Karpas-422 (cell line): Measurements from ENCODE around the gene HOXD10. TPM values are rescaled to one million over a fixed set of nuclear protein-coding genes. Genes with fewer than 3 reads are reported as not detected.

Source experiments
- DNase-seq: peaks from one replicate; pipeline ENCODE4 v3.0.0-alpha.2; 2015
- H2AFZ ChIP-seq: fragments of 200-600 bp; sonication (generic); 2 replicates; pipeline ENCODE4 v1.6.1; 2014; ENCODE audit warnings: antibody characterized with exemption, low read length, mixed read lengths
- H3K27ac ChIP-seq: fragments of 200-600 bp; sonication (generic); 2 replicates; pipeline ENCODE4 v1.5.1; 2014; ENCODE audit warnings: mild to moderate bottlenecking, low read length, moderate library complexity
- H3K27me3 ChIP-seq: fragments of 200-600 bp; sonication (generic); 2 replicates; pipeline ENCODE4 v1.6.1; 2014; ENCODE audit warnings: low read length, mixed read lengths
- H3K36me3 ChIP-seq: fragments of 200-600 bp; sonication (generic); 2 replicates; pipeline ENCODE4 v1.6.1; 2014; ENCODE audit warnings: low read length, mixed read lengths; ENCODE audit not compliant: insufficient read depth
- H3K4me1 ChIP-seq: fragments of 200-600 bp; sonication (generic); 2 replicates; pipeline ENCODE4 v1.6.1; 2014; ENCODE audit warnings: mild to moderate bottlenecking, low read length, mixed read lengths
- H3K4me2 ChIP-seq: fragments of 200-600 bp; sonication (generic); 2 replicates; pipeline ENCODE4 v1.6.1; 2014; ENCODE audit warnings: low read length, low read depth, mild to moderate bottlenecking; ENCODE audit not compliant: poor library complexity, severe bottlenecking
- H3K4me3 ChIP-seq: fragments of 200-600 bp; sonication (generic); 2 replicates; pipeline ENCODE4 v1.5.1; 2014; ENCODE audit warnings: mild to moderate bottlenecking, antibody characterized with exemption, low read length, mixed read lengths
- H3K79me2 ChIP-seq: fragments of 200-600 bp; sonication (generic); 2 replicates; pipeline ENCODE4 v1.6.1; 2014; ENCODE audit warnings: mild to moderate bottlenecking, low read length, mixed read lengths
- H3K9ac ChIP-seq: fragments of 200-600 bp; sonication (generic); 2 replicates; pipeline ENCODE4 v1.6.0; 2014; ENCODE audit warnings: low read length
- H3K9me2 ChIP-seq: fragments of 200-600 bp; sonication (generic), shearing (Covaris generic); replicated peaks from 2 replicates; pipeline ENCODE4 v1.6.0; 2014; ENCODE audit warnings: mild to moderate bottlenecking, low read length, moderate library complexity; ENCODE audit not compliant: insufficient read depth
- H3K9me3 ChIP-seq: fragments of 300-700, 200-600 bp; sonication (generic); 2 replicates; pipeline ENCODE4 v1.6.1; 2014; ENCODE audit warnings: low read length, mixed read lengths
- H4K20me1 ChIP-seq: fragments of 200-600 bp; sonication (generic); 2 replicates; pipeline ENCODE4 v1.6.1; 2014; ENCODE audit warnings: mild to moderate bottlenecking, antibody characterized with exemption, low read length, low read depth; ENCODE audit not compliant: insufficient read depth
- small RNA-seq: library from RNA; depleted of rRNA; stranded (forward); fragments of <200 nt; gene quantifications from one replicate; pipeline ENCODE3, GENCODE V24; 2014
- total RNA-seq: library from RNA; depleted of rRNA; stranded (reverse); fragments of >200 nt; shearing (Covaris generic); gene quantifications from 2 replicates; pipeline ENCODE4 v1.2.3, GENCODE V29; 2014; ENCODE audit warnings: low replicate concordance; rRNA removed

Gene HOXD10
- total RNA-seq, 1 experiment from 2014 or later, result not detected

- no peak overlapping the region for H3K4me3 ChIP-seq
These were observed 47.6 kb downstream of the HOXD10 start for GRCh38 chr2:176164201-176164600.

DNA sequence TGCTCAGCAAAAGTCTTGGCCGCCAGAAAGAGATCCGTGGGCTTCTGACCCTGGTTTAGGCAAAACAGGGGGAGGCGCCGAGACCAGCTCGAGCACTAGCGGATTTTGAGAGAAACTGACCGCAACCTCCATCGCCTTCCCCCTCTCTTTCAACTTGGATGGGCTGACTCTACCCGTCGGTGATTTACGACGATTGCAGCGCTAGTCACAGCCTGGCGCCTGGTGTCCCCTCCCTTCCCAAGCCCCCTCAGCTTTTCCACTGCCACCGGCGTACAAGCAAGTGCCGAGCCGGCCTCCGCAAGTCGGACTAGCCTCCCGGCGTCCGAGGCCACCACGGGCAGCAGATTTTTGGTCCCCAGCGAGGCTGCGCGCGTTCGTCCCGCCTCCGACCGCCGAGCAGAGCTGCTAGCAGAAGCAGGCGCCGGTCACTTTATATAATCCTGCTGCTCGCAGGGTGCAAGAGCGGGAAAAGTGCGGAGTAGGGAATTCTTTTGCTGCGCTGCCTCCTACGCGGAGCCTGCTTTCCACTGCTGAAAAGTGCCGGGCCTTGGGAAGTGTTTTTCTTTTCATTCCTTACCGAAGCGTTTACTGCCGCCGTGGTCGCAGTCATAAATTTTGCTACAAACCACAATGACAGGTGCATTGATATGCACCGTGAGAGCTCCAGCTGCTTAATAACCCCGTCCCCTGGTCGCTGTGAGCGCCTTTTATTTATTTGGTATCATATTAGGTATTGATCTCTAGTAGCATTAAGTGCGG, 48.2 kb downstream of the HOXD10 start:
- no peak overlapping the region for H2AFZ ChIP-seq
- H3K9me3 ChIP-seq, result no peaks in the 10 kb centered on the region
- H3K27me3 ChIP-seq, result no peaks in the 10 kb centered on the region

More at GRCh38 chr2:176164201-176164600, 47.6 kb downstream of the HOXD10 start:
- H3K9ac ChIP-seq, result no peak overlapping the region
- no peak overlapping the region for H3K4me2 ChIP-seq
- H3K79me2 ChIP-seq, result no peaks in the 10 kb centered on the region
- no peaks in the 10 kb centered on the region for H3K27me3 ChIP-seq
- H3K9me3 ChIP-seq, result no peaks in the 10 kb centered on the region
- no peaks in the 10 kb centered on the region for H3K9me2 ChIP-seq
- H4K20me1 ChIP-seq, result no peaks in the 10 kb centered on the region
- no peak for DNase-seq
- no peaks in the 10 kb centered on the region for H3K4me1 ChIP-seq
- H3K36me3 ChIP-seq, result no peaks in the 10 kb centered on the region
- no peak overlapping the region for H2AFZ ChIP-seq
- H3K27ac ChIP-seq, result no peak overlapping the region

GRCh38 chr2:176165370-176166050, 48.9 kb downstream of the HOXD10 start:
- Histone ChIP-seq H3K9ac (no peak overlapping the region), H3K4me2 (no peak overlapping the region), H3K79me2 (no peaks in the 10 kb centered on the region), H3K4me3 (no peak overlapping the region), H3K9me3 (no peaks in the 10 kb centered on the region), H2AFZ (no peak overlapping the region), H3K9me2 (no peaks in the 10 kb centered on the region), H3K4me1 (no peaks in the 10 kb centered on the region), H3K36me3 (no peaks in the 10 kb centered on the region), H3K27ac (no peak overlapping the region), H4K20me1 (no peaks in the 10 kb centered on the region), H3K27me3 (no peaks in the 10 kb centered on the region)
- no peak for DNase-seq

More for the DNA sequence above, 48.2 kb downstream of the HOXD10 start:
- no peak overlapping the region for H3K4me3 ChIP-seq
- H3K9me2 ChIP-seq, result no peaks in the 10 kb centered on the region
- no peaks in the 10 kb centered on the region for H3K4me1 ChIP-seq
- H3K9ac ChIP-seq, result no peak overlapping the region
- no peak for DNase-seq
- no peak overlapping the region for H3K27ac ChIP-seq
- H3K4me2 ChIP-seq, result no peak overlapping the region
- no peaks in the 10 kb centered on the region for H4K20me1 ChIP-seq
- H3K36me3 ChIP-seq, result no peaks in the 10 kb centered on the region
- H3K79me2 ChIP-seq, result no peaks in the 10 kb centered on the region

GRCh38 chr2:176166272-176166671, 49.7 kb downstream of the HOXD10 start:
- no peaks in the 10 kb centered on the region for H3K4me1 ChIP-seq
- H2AFZ ChIP-seq, result no peak overlapping the region
- no peak overlapping the region for H3K4me2 ChIP-seq
- no peaks in the 10 kb centered on the region for H3K9me2 ChIP-seq
- H3K36me3 ChIP-seq, result no peaks in the 10 kb centered on the region
- no peaks in the 10 kb centered on the region for H3K27me3 ChIP-seq
- no peak overlapping the region for H3K4me3 ChIP-seq
- no peaks in the 10 kb centered on the region for H4K20me1 ChIP-seq
- H3K9me3 ChIP-seq, result no peaks in the 10 kb centered on the region
- H3K27ac ChIP-seq, result no peak overlapping the region
- no peak overlapping the region for H3K9ac ChIP-seq
- no peak for DNase-seq
- no peaks in the 10 kb centered on the region for H3K79me2 ChIP-seq

GRCh38 chr2:176167398-176167797, 50.8 kb downstream of the HOXD10 start:
- Histone ChIP-seq H4K20me1 (no peaks in the 10 kb centered on the region), H3K9ac (no peak overlapping the region), H3K27me3 (no peaks in the 10 kb centered on the region), H3K4me3 (no peak overlapping the region), H2AFZ (no peak overlapping the region), H3K79me2 (no peaks in the 10 kb centered on the region), H3K4me2 (no peak overlapping the region), H3K27ac (no peak overlapping the region), H3K9me3 (no peaks in the 10 kb centered on the region), H3K36me3 (no peaks in the 10 kb centered on the region), H3K4me1 (no peaks in the 10 kb centered on the region), H3K9me2 (no peaks in the 10 kb centered on the region)
- no peak for DNase-seq

DNA sequence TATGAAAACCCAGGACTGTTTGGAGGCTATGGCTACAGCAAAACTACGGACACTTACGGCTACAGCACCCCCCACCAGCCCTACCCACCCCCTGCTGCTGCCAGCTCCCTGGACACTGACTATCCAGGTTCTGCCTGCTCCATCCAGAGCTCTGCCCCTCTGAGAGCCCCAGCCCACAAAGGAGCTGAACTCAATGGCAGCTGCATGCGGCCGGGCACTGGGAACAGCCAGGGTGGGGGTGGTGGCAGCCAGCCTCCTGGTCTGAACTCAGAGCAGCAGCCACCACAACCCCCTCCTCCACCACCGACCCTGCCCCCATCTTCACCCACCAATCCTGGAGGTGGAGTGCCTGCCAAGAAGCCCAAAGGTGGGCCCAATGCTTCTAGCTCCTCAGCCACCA, 52.6 kb downstream of the HOXD10 start:
- Histone ChIP-seq H2AFZ (no peak overlapping the region), H3K79me2 (no peaks in the 10 kb centered on the region), H3K9ac (no peak overlapping the region), H3K9me2 (no peaks in the 10 kb centered on the region), H3K4me2 (no peak overlapping the region), H3K9me3 (no peaks in the 10 kb centered on the region), H4K20me1 (no peaks in the 10 kb centered on the region), H3K27me3 (no peaks in the 10 kb centered on the region), H3K4me3 (no peak overlapping the region), H3K27ac (no peak overlapping the region), H3K36me3 (no peaks in the 10 kb centered on the region), H3K4me1 (peaks cover 8% of the 10 kb centered on the region)
- DNase-seq, result no peak

Small RNA genes within 50 kb of the gene (small RNA-seq; reads per million reads assigned to genes)
- 4.2 reads per million, percentile 75 among the genes with 10 or more reads in this experiment for gene MIR10B

Other genes with a start within 250 kb of the HOXD10 start
- gene LNPK, start 114.5 kb upstream of the HOXD10 start, total RNA-seq, result 17.1 and 69.0 TPM in 2 replicates
- not detected in 2 replicates for gene EVX2, start 32.8 kb upstream of the HOXD10 start, total RNA-seq
- gene HOXD13, start 24.1 kb upstream of the HOXD10 start, total RNA-seq, result not detected in 2 replicates
- 1.0 and 1.9 TPM in 2 replicates for gene HOXD12, start 17.0 kb upstream of the HOXD10 start, total RNA-seq
- not detected in 2 replicates for gene HOXD11, start 9.5 kb upstream of the HOXD10 start, total RNA-seq
- not detected in 2 replicates for gene HOXD9, start 5.9 kb downstream of the HOXD10 start, total RNA-seq
- gene HOXD8, start 12.9 kb downstream of the HOXD10 start, total RNA-seq, result not detected in 2 replicates
- not detected in 2 replicates for gene HOXD4, start 34.8 kb downstream of the HOXD10 start, total RNA-seq
- not detected in 2 replicates for gene HOXD3, start 40.5 kb downstream of the HOXD10 start, total RNA-seq
- not detected in 2 replicates for gene HOXD1, start 71.9 kb downstream of the HOXD10 start, total RNA-seq
- 64.8 and 106 TPM in 2 replicates for gene MTX2, start 152.7 kb downstream of the HOXD10 start, total RNA-seq